Lower lobe of right lung (tissue), 2 donors: ENCODE measurements around the gene CDK11A. TPM values are rescaled to one million over a fixed set of nuclear protein-coding genes. Genes with fewer than 3 reads are reported as not detected.
"Not testable (repeated sequence)": the region's sequence is repeated elsewhere in the genome, so short reads cannot be mapped to it uniquely, and the experiment has no call there.

Source experiments
- ATAC-seq, 2 donors: fragments of 200-7000 bp; cut with Tn5 transposase; one replicate each; pipeline ENCODE4 v1.9.1; 2020 to 2022; ENCODE audit warnings: mild to moderate bottlenecking in 2 of 2, moderate library complexity in 2 of 2
- DNase-seq: peaks from one replicate; pipeline ENCODE4 v3.0.0-alpha.2; 2020
- H3K27ac ChIP-seq: fragments of 200-600 bp; one replicate; pipeline ENCODE4 v1.8.0; 2022
- H3K27me3 ChIP-seq: fragments of 200-600 bp; one replicate; pipeline ENCODE4 v1.8.0; 2022; ENCODE audit warnings: low read depth
- H3K36me3 ChIP-seq: fragments of 200-600 bp; one replicate; pipeline ENCODE4 v1.8.0; 2022; ENCODE audit warnings: mild to moderate bottlenecking
- H3K4me1 ChIP-seq: fragments of 200-600 bp; one replicate; pipeline ENCODE4 v1.8.0; 2022
- H3K4me3 ChIP-seq: fragments of 200-600 bp; one replicate; pipeline ENCODE4 v1.8.0; 2022; ENCODE audit warnings: mild to moderate bottlenecking
- H3K9me3 ChIP-seq: fragments of 200-600 bp; one replicate; pipeline ENCODE4 v1.8.0; 2022
- CTCF ChIP-seq: fragments of 200-600 bp; IDR thresholded peaks from one replicate; pipeline ENCODE4 v1.8.0; 2022; ENCODE audit warnings: antibody characterized with exemption, mild to moderate bottlenecking
- intact Hi-C: fragments of 100-400 bp; cut with DNase I; formaldehyde crosslinking; loops from one replicate; pipeline ENCODE4 v1.11.0; 2022
- total RNA-seq: library from RNA; stranded (reverse); fragmentation: NEBNext Ultra II Directional; extraction: Animal tissue kit (Norgen Biotek cat#: 25700); gene quantifications from one replicate; pipeline ENCODE4 v1.2.1, GENCODE V29; 2021
- donor health status: DM: no; HTN: yes; CAD: no; lungs with severe emphysema.

The CDK11A gene
- total RNA-seq, 1 donor from 2014 or later, result 56.1 TPM

DNA sequence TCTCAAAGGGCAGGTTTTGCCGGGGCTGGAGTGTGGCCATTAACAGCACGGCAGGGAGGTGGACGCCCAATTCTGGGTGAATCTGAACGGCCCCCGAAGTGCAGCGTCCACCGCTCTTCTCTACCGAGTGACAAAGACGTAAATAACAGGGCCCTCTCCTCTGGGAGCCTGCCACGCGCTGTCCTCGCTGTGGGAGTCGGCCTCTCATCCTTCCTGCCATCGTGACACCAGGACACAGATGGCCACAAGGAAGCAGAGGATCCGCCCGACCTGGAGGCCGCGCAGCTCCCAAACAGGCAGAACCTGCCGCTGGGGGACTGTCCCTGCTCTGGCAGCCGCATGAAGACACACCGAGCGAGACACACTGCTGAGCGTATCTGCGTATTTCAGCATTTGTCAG is 53.3 kb downstream of the CDK11A start:
- no peaks in the 10 kb centered on the region for H3K9me3 ChIP-seq
- H3K27me3 ChIP-seq, result no peaks in the 10 kb centered on the region
- DNase-seq (peak; percentile 29), ATAC-seq (no peak)
- no peak overlapping the region for H3K4me3 ChIP-seq
- peaks cover 58% of the 10 kb centered on the region for H3K36me3 ChIP-seq
- intact Hi-C loops, result no loop called here
- H3K4me1 ChIP-seq, result no peaks in the 10 kb centered on the region
- no peak overlapping the region for H3K27ac ChIP-seq
- TF ChIP-seq CTCF, result no peak

DNA sequence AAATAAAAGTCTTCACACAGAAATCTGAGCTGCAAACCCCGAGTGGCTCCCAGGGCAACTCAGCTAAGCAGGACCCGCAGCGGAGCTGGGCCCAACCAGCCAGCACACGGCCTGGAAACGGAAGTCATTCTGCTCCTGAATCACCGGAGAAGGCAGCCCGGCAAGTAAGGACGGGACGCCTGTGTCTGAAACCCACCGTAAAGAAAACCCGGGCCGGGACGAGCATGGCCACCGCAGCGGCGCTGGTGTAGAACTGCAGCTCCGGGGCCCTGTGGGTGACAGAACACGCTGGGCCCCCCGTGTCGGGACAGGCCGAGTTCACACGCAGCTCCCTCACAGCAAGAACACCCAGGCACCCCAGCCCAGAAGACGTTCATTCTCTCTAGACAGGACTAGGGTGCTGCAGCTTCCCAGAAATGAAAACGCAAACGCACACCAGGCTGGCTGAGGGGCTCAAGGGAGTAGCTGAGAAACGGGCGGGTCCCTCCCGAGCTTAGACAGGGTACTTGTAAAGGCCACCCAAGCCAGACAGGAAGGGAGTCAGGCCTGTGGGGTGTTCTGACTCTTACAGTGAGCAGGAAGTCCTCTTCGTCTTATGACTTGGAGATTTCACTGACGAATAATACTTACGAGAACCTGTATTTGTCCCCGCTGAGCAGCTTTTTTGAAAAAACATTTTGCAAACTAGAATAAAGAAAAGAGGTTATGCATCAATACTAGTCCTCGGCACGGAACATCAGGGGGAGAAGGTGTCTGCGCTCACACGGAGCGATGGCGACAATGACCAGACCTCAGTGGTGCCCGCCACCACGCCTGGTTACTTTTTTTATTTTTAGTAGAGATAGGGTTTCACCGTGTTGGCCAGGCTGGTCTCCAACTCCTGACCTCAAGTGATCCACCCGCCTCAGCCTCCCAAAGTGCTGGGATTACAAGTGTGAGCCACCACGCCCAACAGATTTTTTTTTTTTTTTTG is 54.4 kb downstream of the CDK11A start:
- intact Hi-C loops, result no loop called here
- Histone ChIP-seq H3K36me3 (peaks cover 69% of the 10 kb centered on the region), H3K4me3 (no peak overlapping the region), H3K27me3 (no peaks in the 10 kb centered on the region), H3K9me3 (no peaks in the 10 kb centered on the region), H3K4me1 (no peaks in the 10 kb centered on the region), H3K27ac (no peak overlapping the region)
- TF ChIP-seq CTCF, result no peak
- ATAC-seq (no peak), DNase-seq (peak; percentile 35)

- no peaks in the 10 kb centered on the region for H3K27me3 ChIP-seq
- peaks cover 3% of the 10 kb centered on the region for H3K4me1 ChIP-seq
- H3K27ac ChIP-seq, result no peak overlapping the region
- no peak overlapping the region for H3K4me3 ChIP-seq
- DNase-seq, result peak; percentile 45
- no peak for ATAC-seq
- H3K36me3 ChIP-seq, result peaks cover 61% of the 10 kb centered on the region
- no peaks in the 10 kb centered on the region for H3K9me3 ChIP-seq
- TF ChIP-seq CTCF, result no peak
- intact Hi-C loops, result no loop called here
These were observed 57.6 kb downstream of the CDK11A start for GRCh38 chr1:1666526-1666925.

- Histone ChIP-seq H3K36me3 (peaks cover 54% of the 10 kb centered on the region), H3K4me1 (peaks cover 3% of the 10 kb centered on the region), H3K27ac (no peak overlapping the region), H3K27me3 (no peaks in the 10 kb centered on the region), H3K9me3 (no peaks in the 10 kb centered on the region), H3K4me3 (no peak overlapping the region)
- intact Hi-C loops, result no loop called here
- ATAC-seq, result peak in 1 of 2 donors; percentile 20
- DNase-seq, result peak; percentile 55
- peak; percentile 46 for TF ChIP-seq CTCF
These were observed 58.3 kb downstream of the CDK11A start for GRCh38 chr1:1665815-1666251.

- DNase-seq, result peak; percentile 36
- H3K36me3 ChIP-seq, result peaks cover 50% of the 10 kb centered on the region
These were observed 59.0 kb downstream of the CDK11A start for GRCh38 chr1:1664941-1665814.

GRCh38 chr1:1664318-1664717 is 59.8 kb downstream of the CDK11A start:
- intact Hi-C loops, H3K9me3 ChIP-seq, H3K4me3 ChIP-seq, H3K27ac ChIP-seq, H3K4me1 ChIP-seq, ATAC-seq, H3K27me3 ChIP-seq: not testable (repeated sequence)
- H3K36me3 ChIP-seq, result peaks cover 43% of the 10 kb centered on the region
- DNase-seq, result peak; percentile 3

More at GRCh38 chr1:1664941-1665814, 59.0 kb downstream of the CDK11A start:
- Histone ChIP-seq H3K4me3 (no peak overlapping the region), H3K27ac (no peak overlapping the region), H3K4me1 (peaks cover 3% of the 10 kb centered on the region), H3K9me3 (no peaks in the 10 kb centered on the region), H3K27me3 (no peaks in the 10 kb centered on the region)
- intact Hi-C loops, result no loop called here
- peak in 1 of 2 donors; percentile 3 for ATAC-seq
- no peak for TF ChIP-seq CTCF

GRCh38 chr1:1662830-1663560 is 61.2 kb downstream of the CDK11A start:
- H3K4me3 ChIP-seq, ATAC-seq, H3K27ac ChIP-seq, H3K9me3 ChIP-seq, intact Hi-C loops, H3K4me1 ChIP-seq, H3K27me3 ChIP-seq: not testable (repeated sequence)
- peaks cover 32% of the 10 kb centered on the region for H3K36me3 ChIP-seq
- peak; percentile 37 for DNase-seq
